Measurements from ENCODE around the gene DCAF7.
A peak's percentile ranks its signal among the peaks of the same experiment; 100 is the strongest.

DCAF7 gene

GRCh38 chr17:63635787-63636186, 85.5 kb downstream of the DCAF7 start:
- Mint-ChIP-seq H3K4me3 (no peak overlapping the region), H3K27ac (no peak overlapping the region), H3K4me1 (peaks cover 15% of the 10 kb centered on the region), H3K27me3 (ENCODE audit: low read depth, poor library complexity) (peaks cover 4% of the 10 kb centered on the region), H3K9me3 (no peaks in the 10 kb centered on the region), H3K36me3 (ENCODE audit: low read depth) (peaks cover 15% of the 10 kb centered on the region)
- no peak for DNase-seq
- TF ChIP-seq, protein P1, sequence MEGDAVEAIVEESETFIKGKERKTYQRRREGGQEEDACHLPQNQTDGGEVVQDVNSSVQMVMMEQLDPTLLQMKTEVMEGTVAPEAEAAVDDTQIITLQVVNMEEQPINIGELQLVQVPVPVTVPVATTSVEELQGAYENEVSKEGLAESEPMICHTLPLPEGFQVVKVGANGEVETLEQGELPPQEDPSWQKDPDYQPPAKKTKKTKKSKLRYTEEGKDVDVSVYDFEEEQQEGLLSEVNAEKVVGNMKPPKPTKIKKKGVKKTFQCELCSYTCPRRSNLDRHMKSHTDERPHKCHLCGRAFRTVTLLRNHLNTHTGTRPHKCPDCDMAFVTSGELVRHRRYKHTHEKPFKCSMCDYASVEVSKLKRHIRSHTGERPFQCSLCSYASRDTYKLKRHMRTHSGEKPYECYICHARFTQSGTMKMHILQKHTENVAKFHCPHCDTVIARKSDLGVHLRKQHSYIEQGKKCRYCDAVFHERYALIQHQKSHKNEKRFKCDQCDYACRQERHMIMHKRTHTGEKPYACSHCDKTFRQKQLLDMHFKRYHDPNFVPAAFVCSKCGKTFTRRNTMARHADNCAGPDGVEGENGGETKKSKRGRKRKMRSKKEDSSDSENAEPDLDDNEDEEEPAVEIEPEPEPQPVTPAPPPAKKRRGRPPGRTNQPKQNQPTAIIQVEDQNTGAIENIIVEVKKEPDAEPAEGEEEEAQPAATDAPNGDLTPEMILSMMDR (IDR thresholded peaks at IDR 0.05), result no peak

- H3K4me3 Mint-ChIP-seq, result no peak overlapping the region
- H3K4me1 Mint-ChIP-seq, result peaks cover 7% of the 10 kb centered on the region
- no peak overlapping the region for H3K27ac Mint-ChIP-seq
- DNase-seq, result no peak
- no peaks in the 10 kb centered on the region for H3K9me3 Mint-ChIP-seq
- TF ChIP-seq, protein P1 (IDR thresholded peaks at IDR 0.05), result no peak
- H3K36me3 Mint-ChIP-seq (ENCODE audit: low read depth), result peaks cover 11% of the 10 kb centered on the region
- H3K27me3 Mint-ChIP-seq (ENCODE audit: low read depth, poor library complexity), result peaks cover 4% of the 10 kb centered on the region
Observed at GRCh38 chr17:63639125-63639524, 88.8 kb downstream of the DCAF7 start.

DNA sequence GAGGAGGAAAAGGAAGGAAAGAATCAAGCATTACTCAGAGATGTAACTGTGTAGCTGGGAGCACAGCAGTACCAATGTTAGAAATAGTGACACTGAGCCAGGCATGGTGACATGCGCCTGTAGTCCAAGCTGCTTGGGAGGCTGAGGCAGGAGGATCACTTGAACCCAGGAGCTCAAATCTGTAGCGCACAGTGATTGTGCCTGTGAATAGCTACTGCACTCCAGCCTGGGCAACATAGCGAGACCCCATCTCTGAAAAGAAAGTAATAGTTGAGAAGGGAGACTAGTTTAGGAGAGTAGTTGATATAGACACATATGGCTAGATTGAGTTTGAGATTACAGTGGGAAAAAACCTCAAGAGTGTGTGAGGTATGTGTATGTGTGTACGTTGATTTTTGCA, 89.8 kb downstream of the DCAF7 start:
- TF ChIP-seq, protein P1 (IDR thresholded peaks at IDR 0.05), result no peak
- no peak overlapping the region for H3K27ac Mint-ChIP-seq
- peaks cover 4% of the 10 kb centered on the region for H3K27me3 Mint-ChIP-seq (ENCODE audit: low read depth, poor library complexity)
- no peak overlapping the region for H3K4me3 Mint-ChIP-seq
- no peaks in the 10 kb centered on the region for H3K4me1 Mint-ChIP-seq
- no peak for DNase-seq
- peaks cover 11% of the 10 kb centered on the region for H3K36me3 Mint-ChIP-seq (ENCODE audit: low read depth)
- no peaks in the 10 kb centered on the region for H3K9me3 Mint-ChIP-seq

DNA sequence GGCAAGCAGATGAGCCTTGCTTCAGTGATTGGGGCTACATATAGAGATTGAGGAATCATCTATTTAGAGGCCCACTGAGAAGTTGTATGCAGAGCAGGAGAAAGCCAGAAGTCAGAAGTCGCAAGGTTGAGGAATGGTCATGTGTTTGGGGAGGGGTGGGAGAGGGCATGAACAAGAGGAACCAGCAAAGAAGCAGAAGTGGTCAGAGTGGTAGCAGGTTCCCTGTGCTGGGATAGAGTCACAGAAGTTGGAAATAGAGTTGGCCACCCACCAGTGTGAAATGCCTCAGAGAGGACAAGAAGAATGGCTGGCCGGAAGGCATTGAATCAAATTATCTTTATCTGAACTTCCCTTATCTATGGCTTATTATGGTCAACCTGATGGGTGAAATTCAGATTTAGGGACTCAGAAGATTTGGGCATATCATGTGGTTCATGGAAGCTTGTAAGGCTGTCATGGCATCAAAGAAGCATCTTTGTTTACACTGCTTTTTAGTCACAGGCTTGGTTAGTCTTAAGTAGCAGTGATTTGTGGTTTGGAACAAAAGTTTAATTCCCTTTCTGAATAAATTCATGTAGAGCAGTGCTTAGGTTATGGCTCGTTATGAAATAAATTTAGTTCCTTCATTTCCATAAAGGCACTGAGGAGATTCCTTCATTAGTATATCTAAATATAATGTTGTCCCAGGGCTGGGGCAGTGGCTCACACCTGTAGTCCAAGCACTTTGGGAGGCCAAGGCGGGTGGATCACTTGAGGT, 91.6 kb downstream of the DCAF7 start:
- Mint-ChIP-seq H3K4me1 (no peaks in the 10 kb centered on the region), H3K36me3 (ENCODE audit: low read depth) (peaks cover 13% of the 10 kb centered on the region), H3K9me3 (no peaks in the 10 kb centered on the region), H3K4me3 (no peak overlapping the region), H3K27me3 (ENCODE audit: low read depth, poor library complexity) (peaks cover 4% of the 10 kb centered on the region), H3K27ac (peak overlapping the region; percentile 55)
- DNase-seq, result no peak
- TF ChIP-seq, protein P1 (IDR thresholded peaks at IDR 0.05), result no peak

Measured in nephron progenitor cell (in vitro differentiated cells).